ENCODE data around the gene DAAM2. TPM values are rescaled to one million over a fixed set of nuclear protein-coding genes. Genes with fewer than 3 reads are reported as not detected.

The DAAM2 gene
- total RNA-seq, 6 donors from 2014 or later = 21.0 to 81.7 (median 31.9) TPM

DNA sequence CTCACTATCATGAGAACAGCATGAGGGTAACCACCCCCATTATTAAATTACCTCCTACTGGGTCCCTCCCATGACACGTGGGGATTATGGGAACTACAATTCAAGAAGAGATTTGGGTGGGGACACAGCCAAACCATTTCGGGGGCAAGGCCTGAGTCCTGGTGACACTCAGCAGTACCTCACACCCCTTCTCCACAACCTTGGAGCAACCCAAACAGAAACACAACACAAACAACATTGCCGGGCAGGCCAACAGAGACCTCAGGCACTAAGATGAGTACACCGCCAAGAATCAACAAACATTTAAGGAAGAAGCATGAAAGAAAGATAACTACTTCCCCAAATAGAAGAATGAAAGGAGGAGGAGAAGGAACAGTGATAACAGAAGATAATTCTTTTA lies 125.2 kb downstream of the DAAM2 start:
- no peak overlapping the region for H3K27ac ChIP-seq
- H3K9me3 ChIP-seq = no peaks in the 10 kb centered on the region
- ATAC-seq (ENCODE audit: low FRiP score in 2 of 2) (no peak), DNase-seq (no peak)
- H3K4me3 ChIP-seq = no peak overlapping the region
- 79 to 84% methylated on average over 4 of the region's 4 CpGs for WGBS, 2 donors
- peaks cover 5 to 67% (median 26%) of the 10 kb centered on the region in 4 donors for H3K36me3 ChIP-seq
- no peaks in the 10 kb centered on the region for H3K4me1 ChIP-seq
- no peak for TF ChIP-seq POLR2A (IDR thresholded peaks at IDR 0.05)
- no peak for TF ChIP-seq EP300 (IDR thresholded peaks at IDR 0.05)
- TF ChIP-seq, protein P1, sequence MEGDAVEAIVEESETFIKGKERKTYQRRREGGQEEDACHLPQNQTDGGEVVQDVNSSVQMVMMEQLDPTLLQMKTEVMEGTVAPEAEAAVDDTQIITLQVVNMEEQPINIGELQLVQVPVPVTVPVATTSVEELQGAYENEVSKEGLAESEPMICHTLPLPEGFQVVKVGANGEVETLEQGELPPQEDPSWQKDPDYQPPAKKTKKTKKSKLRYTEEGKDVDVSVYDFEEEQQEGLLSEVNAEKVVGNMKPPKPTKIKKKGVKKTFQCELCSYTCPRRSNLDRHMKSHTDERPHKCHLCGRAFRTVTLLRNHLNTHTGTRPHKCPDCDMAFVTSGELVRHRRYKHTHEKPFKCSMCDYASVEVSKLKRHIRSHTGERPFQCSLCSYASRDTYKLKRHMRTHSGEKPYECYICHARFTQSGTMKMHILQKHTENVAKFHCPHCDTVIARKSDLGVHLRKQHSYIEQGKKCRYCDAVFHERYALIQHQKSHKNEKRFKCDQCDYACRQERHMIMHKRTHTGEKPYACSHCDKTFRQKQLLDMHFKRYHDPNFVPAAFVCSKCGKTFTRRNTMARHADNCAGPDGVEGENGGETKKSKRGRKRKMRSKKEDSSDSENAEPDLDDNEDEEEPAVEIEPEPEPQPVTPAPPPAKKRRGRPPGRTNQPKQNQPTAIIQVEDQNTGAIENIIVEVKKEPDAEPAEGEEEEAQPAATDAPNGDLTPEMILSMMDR (IDR thresholded peaks at IDR 0.05) = no peak
- no peak for TF ChIP-seq POLR2AphosphoS5 (IDR thresholded peaks at IDR 0.05)
- H3K27me3 ChIP-seq = no peaks in the 10 kb centered on the region

DNA sequence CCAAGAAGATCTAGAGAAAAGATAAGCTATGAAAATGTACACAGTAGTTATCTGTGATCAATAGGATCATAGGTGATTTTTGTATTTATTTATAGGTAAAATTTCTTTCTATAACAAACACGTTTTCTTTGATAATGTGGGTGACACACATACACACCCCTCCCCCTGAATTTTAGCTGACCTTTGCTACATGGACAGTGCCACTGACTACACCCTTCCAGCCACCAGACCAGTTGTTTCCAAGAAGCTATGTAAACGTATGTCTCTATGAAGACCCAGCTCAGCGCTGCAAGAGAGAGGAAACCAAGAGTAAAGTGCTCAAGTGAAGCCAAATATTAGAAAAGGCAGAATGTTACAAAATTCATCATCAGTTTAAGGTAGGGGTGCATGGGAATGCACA lies 125.8 kb downstream of the DAAM2 start:
- WGBS, 2 donors = 71 to 73% methylated on average over 3 of the region's 3 CpGs
- Histone ChIP-seq H3K36me3 (peaks cover 5 to 67% (median 24%) of the 10 kb centered on the region in 4 donors), H3K27me3 (no peaks in the 10 kb centered on the region), H3K9me3 (no peaks in the 10 kb centered on the region), H3K4me3 (no peak overlapping the region), H3K27ac (no peak overlapping the region), H3K4me1 (no peaks in the 10 kb centered on the region)
- TF ChIP-seq, protein P1 (IDR thresholded peaks at IDR 0.05) = no peak
- TF ChIP-seq POLR2A (IDR thresholded peaks at IDR 0.05) (no peak), EP300 (IDR thresholded peaks at IDR 0.05) (no peak), POLR2AphosphoS5 (IDR thresholded peaks at IDR 0.05) (no peak)
- ATAC-seq (ENCODE audit: low FRiP score in 2 of 2) = no peak
- DNase-seq = no peak

DNA sequence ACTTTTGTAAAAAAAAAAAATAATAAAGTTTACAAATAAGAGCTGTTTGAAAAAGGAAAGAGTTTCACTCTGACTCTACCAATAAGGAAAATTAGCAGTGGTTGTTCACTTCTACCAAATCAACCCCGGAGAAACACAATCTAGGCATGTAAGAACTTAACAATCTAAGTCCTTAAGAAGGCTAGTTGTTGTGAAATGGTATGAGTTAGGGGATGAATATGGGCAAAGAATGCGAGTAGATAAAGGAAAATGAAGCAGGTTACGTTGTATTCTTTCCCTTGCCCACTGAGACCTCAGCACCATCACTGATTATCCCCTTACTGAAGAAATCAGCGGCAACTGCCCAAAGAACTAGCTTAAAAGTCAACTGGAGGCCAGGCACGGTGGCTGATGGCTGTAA lies 126.7 kb downstream of the DAAM2 start:
- peaks cover 5 to 66% (median 21%) of the 10 kb centered on the region in 4 donors for H3K36me3 ChIP-seq
- ATAC-seq (ENCODE audit: low FRiP score in 2 of 2) = no peak
- DNase-seq = no peak
- no peaks in the 10 kb centered on the region for H3K9me3 ChIP-seq
- no peak for TF ChIP-seq EP300 (IDR thresholded peaks at IDR 0.05)
- TF ChIP-seq, protein P1 (IDR thresholded peaks at IDR 0.05) = no peak
- TF ChIP-seq POLR2A (IDR thresholded peaks at IDR 0.05) = no peak
- no peak for TF ChIP-seq POLR2AphosphoS5 (IDR thresholded peaks at IDR 0.05)
- H3K4me1 ChIP-seq = peaks cover 0 to 8% (median 3%) of the 10 kb centered on the region in 4 donors
- no peaks in the 10 kb centered on the region for H3K27me3 ChIP-seq
- WGBS, 2 donors = 92 to 94% methylated on average over 5 of the region's 5 CpGs
- no peak overlapping the region for H3K27ac ChIP-seq
- no peak overlapping the region for H3K4me3 ChIP-seq

DNA sequence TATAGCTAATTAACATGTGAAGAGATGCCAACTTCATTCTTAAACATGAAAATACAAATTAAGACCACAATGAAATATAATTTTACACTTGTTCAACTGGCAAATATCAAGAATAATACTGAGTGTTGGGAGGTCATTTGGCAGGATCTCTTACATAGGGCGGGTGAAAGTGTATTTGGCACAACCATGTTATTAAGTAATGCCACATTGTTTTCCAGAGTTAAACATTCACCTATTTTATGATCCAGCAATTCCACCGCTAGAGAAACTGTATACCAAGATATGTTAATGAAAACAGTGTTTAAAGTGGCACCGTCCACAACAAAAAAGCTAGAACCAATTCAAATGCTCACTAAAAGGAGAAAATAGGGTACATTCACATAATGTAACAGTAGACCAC lies 128.0 kb downstream of the DAAM2 start:
- no peak overlapping the region for H3K4me3 ChIP-seq
- WGBS, 2 donors = 76 to 82% methylated on average over 3 of the region's 3 CpGs
- no peak overlapping the region for H3K27ac ChIP-seq
- H3K9me3 ChIP-seq = no peaks in the 10 kb centered on the region
- TF ChIP-seq EP300 (IDR thresholded peaks at IDR 0.05) = no peak
- TF ChIP-seq, protein P1 (IDR thresholded peaks at IDR 0.05) = no peak
- TF ChIP-seq POLR2A (IDR thresholded peaks at IDR 0.05) = no peak
- TF ChIP-seq POLR2AphosphoS5 (IDR thresholded peaks at IDR 0.05) = no peak
- peaks cover 0 to 15% (median 3%) of the 10 kb centered on the region in 4 donors for H3K4me1 ChIP-seq
- peaks cover 5 to 66% (median 25%) of the 10 kb centered on the region in 4 donors for H3K36me3 ChIP-seq
- H3K27me3 ChIP-seq = no peaks in the 10 kb centered on the region
- DNase-seq (no peak), ATAC-seq (ENCODE audit: low FRiP score in 2 of 2) (no peak)

DNA sequence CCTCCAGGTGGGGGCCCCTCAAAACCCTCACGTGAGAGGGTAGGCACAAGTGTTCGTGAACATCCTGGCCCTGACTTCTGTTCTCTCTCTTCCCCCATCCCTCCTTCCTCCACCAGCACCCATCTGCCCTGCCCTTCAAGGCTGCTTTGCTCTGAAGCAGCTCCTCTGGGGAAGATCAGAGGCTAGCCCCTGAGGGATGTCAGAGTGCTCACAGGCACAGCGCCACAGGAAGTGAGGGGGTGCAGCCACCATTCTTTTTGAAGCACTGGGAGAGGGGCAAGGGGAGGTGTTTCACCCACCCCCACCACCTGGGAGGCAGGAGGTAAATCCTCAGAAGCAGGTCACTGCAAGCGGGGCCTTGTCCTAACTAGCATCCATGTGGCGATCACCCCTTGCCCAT lies 130.6 kb downstream of the DAAM2 start:
- DNase-seq = no peak
- 89 to 91% methylated on average over 4 to 5 of the region's 5 CpGs for WGBS, 2 donors
- H3K27ac ChIP-seq = peak overlapping the region in 1 of 4 donors; percentile 49

More for the DNA sequence above, 130.6 kb downstream of the DAAM2 start:
- TF ChIP-seq EP300 (IDR thresholded peaks at IDR 0.05) = no peak
- TF ChIP-seq POLR2A (IDR thresholded peaks at IDR 0.05) = no peak
- TF ChIP-seq, protein P1 (IDR thresholded peaks at IDR 0.05) = no peak
- TF ChIP-seq POLR2AphosphoS5 (IDR thresholded peaks at IDR 0.05) = no peak
- Histone ChIP-seq H3K27me3 (no peaks in the 10 kb centered on the region), H3K9me3 (no peaks in the 10 kb centered on the region), H3K4me1 (peaks cover 0 to 24% (median 8%) of the 10 kb centered on the region in 4 donors), H3K36me3 (peaks cover 0 to 56% (median 23%) of the 10 kb centered on the region in 4 donors), H3K4me3 (no peak overlapping the region)
- no peak for ATAC-seq (ENCODE audit: low FRiP score in 2 of 2)
